GM19395 (cell line): ENCODE results near the gene PIH1D1.

ENCODE experiments used
- ATAC-seq: cut with Tn5 transposase; IDR thresholded peaks from one replicate; pipeline ENCODE4 v1.9.1; 2021; ENCODE audit warnings: mild to moderate bottlenecking, moderate library complexity; ENCODE audit not compliant: unreplicated experiment

PIH1D1 gene

DNA sequence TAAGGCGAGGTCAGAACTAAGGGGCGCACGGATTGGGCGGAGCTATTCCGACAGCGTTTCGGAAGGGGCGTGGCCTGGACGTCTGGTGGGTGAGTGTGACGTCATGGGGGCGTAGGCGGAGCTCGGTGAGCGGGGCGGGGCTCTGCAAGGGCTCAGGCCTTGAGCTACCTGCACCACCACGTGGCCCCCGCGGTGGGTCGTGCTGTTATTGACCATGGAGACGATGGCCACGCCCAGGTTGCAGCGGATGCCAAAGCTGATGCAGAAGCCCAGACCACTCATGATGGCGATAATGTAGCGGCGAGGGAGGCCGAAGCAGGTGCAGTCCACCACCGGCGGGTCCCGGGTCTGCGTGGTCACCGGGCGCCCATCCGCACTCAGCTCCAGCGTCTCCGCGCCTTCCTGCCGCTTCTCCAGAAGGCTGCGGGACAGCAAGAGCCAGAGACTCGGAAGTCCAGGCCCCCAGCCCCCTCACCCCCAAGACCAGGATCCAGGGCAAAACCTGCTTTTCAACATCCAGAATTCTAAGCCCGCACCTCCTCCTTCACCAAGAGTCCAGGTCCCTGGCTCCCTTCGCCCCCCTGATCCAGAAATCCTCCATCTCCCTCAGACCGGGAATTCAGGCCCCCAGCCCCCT lies 15.1 kb downstream of the PIH1D1 start:
- no peak for ATAC-seq

DNA sequence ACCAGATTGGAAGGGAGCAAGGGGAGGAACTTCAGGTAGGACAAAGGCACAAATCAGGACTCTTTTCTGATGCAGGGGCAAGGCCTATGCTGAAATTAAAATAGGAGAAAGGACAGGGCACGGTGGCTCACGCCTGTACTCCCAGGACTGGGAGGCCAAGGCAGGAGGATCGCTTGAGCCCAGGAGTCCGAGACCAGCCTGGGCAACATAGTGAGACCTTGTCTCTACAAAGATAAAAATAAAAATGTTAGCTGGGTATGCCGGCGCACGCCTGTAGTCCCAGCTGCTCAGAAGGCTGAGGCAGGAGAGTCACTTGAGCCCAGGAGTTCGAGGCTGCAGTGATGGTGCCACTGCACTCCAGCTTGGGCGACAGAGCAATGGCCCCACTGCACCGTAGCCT lies 15.9 kb downstream of the PIH1D1 start:
- no peak for ATAC-seq

DNA sequence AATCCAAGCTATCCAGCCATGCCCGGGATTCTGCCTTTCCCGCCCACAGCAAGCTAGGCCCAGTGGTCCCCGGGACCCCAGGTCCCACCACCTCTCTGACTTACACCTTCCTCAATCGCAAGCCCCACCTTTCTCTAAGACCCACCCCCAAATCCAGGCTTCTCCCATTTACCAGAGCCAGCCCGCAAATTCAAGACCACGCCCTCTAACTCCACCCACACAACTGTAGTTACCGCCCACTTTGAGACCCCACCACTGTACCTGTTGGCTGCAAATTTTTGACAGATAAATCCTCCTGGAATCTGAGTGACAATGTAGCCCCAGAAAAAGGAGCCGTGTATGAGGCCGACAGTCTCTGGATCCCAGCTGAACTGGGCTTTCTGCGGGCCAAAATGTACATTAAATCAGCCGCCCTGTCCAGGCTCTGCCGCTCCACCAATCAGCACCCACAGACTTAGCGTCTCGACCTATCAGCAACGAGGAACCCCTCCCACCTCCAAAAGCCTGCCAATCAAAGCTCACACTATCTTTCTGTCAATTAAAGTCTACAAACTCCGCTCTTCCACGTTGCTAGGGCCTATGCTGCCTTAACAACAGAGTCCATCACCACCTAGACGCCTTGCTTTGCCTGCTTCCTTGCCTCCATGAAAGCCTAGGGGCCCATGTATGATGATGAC lies 16.6 kb downstream of the PIH1D1 start:
- no peak for ATAC-seq

DNA sequence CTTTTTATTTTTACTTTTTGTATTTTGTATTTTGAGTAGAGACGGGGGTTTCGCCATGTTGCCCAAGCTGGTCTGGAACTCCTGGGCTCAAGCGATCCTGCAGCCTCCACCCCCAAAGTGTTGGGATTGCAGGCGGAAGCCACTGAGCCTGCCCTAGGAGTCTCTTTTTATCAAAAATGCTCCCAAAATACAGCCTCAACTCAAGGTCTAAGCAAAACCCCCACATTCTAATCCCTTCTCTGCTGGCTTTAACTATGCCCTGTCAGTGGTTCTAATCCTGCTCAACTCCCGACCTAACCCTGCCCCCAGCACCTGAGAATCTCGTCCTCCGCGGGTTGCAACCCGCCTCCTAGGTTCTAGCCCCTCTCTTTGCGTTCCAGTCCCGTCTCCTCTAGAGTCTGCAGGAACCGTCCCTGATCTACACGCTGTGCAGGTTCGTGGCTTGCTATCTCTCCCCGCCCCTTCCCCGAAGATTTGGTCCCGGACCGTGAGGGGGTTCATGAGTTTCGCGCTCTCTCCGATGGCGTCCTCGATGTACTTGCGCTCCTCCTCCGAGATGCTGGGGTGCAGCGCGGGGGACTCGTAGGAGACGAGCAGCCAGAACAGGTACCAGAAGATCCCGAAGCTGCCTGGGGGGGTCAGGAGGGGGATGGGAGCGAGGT lies 18.2 kb downstream of the PIH1D1 start:
- ATAC-seq, result no peak

DNA sequence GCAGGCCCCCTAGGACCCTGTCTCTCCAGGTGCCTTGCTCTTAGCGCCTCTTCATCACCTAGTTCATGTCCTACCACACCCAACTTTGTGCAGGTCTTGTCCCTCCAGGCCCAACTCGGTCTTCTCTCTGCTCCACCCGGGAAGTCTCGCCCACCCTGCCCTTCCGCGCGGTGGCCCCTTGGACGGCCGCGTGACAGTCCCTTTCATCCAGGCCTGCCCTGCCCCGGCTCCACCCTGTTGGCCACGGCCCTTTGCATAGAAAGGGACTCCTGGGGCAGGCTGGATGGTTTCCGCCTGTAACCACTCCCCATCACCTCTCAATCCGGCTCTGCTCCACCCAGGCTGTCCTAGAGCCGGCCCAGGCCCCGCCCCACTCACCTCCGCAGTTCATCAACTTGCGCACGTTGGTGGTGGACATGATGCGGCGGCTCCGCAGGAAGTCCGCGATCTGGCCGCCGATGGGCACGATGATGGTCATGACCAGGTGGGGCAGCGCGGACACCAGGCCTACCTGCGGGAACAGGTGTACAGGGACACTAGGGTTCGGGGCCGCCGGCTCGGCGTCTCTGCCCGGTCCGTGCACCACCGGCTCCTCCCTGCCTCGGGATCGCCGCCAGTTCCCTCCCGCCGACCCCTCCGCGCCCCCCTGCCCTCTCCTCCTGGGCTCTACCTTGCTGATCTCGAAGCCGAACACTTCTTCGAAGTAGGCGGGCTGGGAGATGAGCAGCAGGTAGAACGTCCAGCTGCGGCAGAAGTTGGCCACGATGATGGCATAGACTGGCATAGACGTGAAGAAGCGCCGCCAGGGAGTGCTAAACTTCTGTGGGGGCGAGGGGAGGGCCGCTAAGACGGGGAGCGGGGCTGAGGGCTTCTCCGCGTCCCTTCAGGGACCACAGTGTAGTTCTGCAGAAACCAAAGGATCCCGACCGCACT lies 19.2 kb downstream of the PIH1D1 start:
- ATAC-seq, result no peak

DNA sequence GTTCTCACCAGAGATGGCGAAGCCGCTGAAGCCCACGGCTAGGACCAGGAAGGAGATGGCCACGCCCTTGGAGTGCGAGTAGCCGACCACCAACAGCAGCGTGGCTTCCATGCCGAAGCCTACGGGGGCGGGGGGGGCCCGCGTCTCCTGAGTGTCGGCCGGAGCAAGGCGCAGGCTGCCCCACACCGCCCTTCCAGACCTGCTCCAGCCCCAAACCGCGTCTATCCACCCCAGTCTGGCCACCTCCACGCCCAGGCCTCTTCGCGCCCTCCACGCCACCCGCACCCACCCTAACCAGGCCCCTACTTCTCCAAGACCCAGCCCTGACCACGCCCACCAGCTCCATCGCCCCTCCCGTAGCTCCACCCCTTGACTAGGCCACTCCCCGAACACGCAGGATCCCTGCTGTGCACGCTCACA lies 20.3 kb downstream of the PIH1D1 start:
- ATAC-seq, result no peak

DNA sequence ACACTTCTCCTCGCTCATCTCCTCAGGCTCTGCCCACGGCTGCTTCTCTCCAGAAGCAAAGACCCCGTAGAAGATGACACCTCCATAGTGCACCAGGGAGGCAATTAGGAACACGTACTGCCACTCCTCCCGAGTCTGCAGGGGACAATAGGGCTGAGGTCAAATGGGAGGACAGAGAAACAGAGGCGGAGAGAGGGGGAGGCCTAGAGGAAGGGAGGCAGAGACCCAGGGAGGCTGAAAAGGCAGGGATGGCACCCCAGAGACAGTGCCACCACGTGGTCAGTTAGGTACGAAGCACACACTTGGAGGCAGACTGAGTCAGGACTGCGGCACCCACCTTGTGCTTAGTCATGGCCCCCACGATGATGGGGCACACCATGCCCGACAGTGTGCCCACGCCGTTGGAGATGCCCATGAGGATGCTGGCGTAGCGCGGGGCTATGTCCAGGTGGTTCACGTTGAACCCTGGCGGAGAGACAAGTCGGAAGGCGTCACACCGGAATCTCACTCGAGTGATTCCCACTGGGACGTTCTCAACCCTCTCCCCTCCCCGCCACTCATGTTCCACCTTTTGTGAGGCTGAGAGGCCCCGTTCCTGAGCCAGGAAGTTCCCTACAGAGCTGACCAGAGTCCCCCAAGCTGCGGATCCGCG lies 20.8 kb downstream of the PIH1D1 start:
- no peak for ATAC-seq

- ATAC-seq, result no peak
These were observed 21.4 kb downstream of the PIH1D1 start for GRCh38 chr19:49430172-49430677.

DNA sequence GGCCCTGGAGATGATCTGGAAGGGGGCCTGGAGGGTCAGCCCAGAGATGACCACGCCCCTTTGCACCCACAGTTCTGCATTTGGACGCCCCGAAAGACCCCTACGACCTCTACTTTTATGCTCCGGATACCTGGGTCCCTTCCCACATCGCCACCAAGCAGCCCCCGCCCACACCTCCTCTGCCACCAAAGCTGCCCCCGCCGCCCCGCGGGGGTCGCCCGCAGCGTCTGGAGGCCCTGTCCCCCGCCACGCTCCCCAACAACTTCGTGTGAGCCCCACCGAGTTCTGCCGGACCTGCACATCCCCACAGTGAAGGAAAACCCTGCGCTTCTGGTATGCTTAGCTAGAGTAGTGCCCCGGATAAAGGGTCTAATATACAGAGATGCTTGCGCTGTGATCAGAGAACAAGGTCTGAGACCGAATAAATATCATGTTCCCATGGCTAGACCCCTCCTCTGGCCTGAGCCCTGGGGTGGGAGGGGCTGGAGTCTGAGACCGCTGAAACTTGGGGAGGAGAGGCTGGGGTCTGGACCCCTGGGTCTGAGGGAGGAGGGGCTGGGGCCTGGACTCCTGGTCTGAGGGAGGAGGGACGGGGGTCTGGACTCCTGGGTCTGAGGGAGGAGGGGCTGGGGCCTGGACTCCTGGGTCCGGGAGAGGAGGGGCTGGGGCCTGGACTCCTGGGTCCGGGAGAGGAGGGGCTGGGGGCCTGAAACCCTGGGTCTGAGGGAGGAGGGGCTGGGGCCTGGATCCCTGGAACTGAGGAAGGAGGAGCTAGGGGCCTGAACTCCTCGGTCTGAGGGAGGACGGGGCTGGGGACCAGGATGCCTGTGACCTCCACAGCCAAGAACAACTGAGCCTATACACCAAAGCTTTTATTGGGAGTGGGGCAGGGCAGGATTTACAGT lies 22.8 kb downstream of the PIH1D1 start:
- no peak for ATAC-seq

DNA sequence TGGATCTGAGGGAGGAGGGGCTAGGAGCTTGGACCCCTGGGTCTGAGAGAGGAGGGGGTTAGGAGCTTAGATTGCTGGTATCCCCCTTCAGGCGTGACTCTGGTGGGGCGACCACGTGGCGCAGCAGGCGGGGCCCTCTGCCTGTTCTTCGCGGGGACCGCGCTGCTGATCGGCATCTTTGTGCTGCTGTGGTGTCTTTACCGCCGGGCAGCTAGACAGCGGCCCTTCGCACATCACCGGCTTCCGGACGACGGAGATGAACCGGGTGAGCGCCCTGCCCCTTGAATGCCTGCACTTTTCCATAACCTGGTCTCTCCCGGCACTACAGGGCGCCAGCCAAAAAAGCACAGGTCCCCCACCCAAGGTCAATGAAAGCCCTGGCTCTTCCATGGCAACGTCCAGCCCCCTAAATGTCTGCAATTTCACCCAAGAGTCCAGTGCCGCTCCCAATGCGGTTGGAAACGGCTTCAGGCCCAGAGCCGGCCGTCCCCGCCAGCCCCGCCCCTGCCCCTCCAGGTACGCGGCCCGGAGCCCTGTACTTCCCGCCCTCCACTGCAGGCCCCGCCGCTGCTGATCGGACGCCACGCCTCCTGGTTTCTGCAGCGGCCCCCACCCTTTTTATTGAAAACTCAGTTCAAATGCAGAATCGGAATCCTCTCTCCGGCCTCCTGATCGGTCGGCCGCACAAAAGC lies 23.6 kb downstream of the PIH1D1 start:
- no peak for ATAC-seq

- no peak for ATAC-seq
These were observed 24.3 kb downstream of the PIH1D1 start for GRCh38 chr19:49427339-49427738.

- ATAC-seq, result no peak
These were observed 25.6 kb downstream of the PIH1D1 start for GRCh38 chr19:49425922-49426592.

DNA sequence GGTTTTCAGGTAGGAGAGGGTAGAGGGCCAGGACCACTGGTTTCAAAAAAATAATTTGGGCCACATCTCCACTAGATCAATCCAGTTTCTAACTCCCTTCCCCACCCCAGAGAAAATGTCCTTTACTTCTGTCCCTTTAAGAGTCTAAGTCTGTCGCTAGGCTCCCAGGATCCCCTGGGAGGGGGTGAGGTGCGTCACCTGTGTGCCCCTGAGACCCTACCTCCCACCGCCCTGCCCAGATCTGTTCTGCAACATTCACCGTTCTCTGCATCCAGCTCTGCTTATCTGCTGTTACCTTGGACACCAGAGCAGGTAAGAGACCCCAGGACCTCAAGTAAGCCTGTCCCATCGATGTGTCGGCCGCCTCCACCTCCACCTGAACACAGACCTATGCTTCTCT lies 26.4 kb downstream of the PIH1D1 start, which contains the start of gene GFY:
TSS of gene GFY (plus strand) at position 211 of the 400 bp plus-strand sequence. CDS start 1,043 bp downstream, outside the sequence.
- ATAC-seq, result no peak

DNA sequence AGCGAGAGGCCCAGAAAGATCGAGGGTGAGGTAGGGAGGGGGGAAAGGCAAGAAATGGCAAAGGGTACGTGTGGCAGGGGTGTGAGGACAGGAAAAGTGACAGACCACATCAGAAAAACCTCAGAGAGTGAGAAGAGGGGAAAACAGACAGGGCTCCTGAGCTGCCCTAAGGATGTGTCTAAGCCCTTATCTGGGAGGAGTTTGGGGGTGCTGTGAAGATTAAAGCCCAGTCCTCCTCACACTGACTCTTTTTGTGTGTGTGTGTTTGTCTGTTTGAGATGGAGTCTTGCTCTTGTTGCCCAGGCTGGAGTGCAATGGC lies 27.7 kb downstream of the PIH1D1 start:
- ATAC-seq, result no peak

DNA sequence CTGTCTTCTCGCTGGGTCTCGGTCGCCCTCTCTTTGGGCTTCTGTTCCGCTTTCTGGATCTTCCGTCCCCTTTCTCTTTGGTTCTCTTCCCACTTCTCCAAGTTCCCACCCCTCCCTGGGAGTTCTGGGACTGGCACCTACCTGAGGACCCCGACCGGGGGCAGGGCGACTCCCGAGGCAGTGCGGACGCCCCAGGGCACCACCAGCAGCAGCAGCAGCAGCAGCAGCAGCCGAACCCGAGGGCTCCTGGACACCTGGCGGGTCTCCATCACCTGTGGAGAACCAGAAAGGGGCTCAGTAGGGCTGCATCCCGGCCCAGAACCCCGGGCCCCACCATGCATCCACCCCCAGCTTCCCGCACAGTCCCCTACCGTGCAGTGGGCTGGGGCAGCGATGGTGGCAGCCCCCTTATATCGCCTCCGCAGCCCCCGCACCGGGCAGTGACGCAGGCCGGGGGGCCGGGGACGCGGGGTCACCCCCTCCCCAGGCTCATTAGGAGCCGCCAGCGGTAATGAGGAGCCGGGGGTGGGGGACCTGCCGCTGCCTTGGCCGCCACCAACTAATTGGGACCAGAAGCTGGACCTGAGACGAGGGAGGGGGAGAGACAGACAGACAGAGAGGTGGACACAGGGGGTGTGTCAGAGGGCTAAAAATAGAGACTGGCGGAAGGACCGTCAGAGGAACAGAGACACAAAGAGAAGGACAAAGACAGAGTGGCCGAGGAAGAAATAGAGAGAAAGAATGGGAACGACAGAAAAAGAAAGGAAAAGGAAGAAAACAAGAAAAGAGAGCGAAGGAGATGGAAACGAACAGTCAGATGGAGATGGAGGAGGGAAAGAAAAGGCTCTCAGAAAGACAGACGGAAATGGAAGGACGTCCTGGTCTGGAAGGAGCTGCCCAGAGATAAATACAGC lies 28.3 kb downstream of the PIH1D1 start, which contains the start of gene PTH2:
TSS of gene PTH2 (minus strand) at position 371 of the 914 bp plus-strand sequence. CDS start at position 269, 102 bp downstream.
- ATAC-seq, result no peak

GRCh38 chr19:49422407-49423070 lies 29.1 kb downstream of the PIH1D1 start:
- ATAC-seq, result no peak

GRCh38 chr19:49421878-49422202 lies 29.8 kb downstream of the PIH1D1 start:
- ATAC-seq, result no peak
